Neural progenitor cell (in vitro differentiated cells): ENCODE data around the gene CRACDL.

Experiments used
- CTCF ChIP-seq: fragments of 200-600 bp; sonication (generic); IDR thresholded peaks from 2 replicates; pipeline ENCODE4 v1.5.1; 2017; ENCODE audit warnings: antibody characterized with exemption, mild to moderate bottlenecking
- EZH2phosphoT487 ChIP-seq: fragments of 200-600 bp; sonication (generic); IDR thresholded peaks from 2 replicates; pipeline ENCODE4 v1.6.1; 2017; ENCODE audit warnings: antibody characterized with exemption

- no peak for TF ChIP-seq CTCF
- no peak for TF ChIP-seq EZH2phosphoT487
These were observed 53.7 kb downstream of the CRACDL start for GRCh38 chr2:98882368-98882767.
